Endothelial cell of umbilical vein (primary cell): ENCODE results near the gene POLR1H. TPM values are rescaled to one million over a fixed set of nuclear protein-coding genes. Genes with fewer than 3 reads are reported as not detected.

Experiments used
- BruUV-seq: library from RNA; stranded (reverse); fragments of 400-500 nt; replicated peaks from 2 replicates; lab custom pipeline; 2021; lab: Mats Ljungman, UMichigan
- CTCF ChIA-PET: fragments of 300-600, 350-600 bp; sonication (Branson Sonifier 250); formaldehyde crosslinking; loops from one replicate; lab custom pipeline; 2021; ENCODE audit warnings: antibody characterized with exemption, inconsistent platforms; lab: Charles Lee
- POLR2A ChIA-PET: fragments of 300-600, 350-600 bp; sonication (Branson Sonifier 250); formaldehyde crosslinking; loops from one replicate; lab custom pipeline; 2021; ENCODE audit warnings: antibody characterized with exemption, inconsistent platforms; lab: Charles Lee
- DNase-seq: peaks from one replicate; pipeline ENCODE4 v3.0.0-alpha.2; 2011; ENCODE audit warnings: low read depth, low spot score
- FAIRE-seq: peaks from 2 replicates; lab custom pipeline; 2011; peaks lifted over from hg19 to GRCh38; lab: Jason Lieb, UNC
- H2AFZ ChIP-seq: 2 replicates; pipeline ENCODE4 v1.6.0; 2012; ENCODE audit warnings: low read depth, low read length, control low read depth, inconsistent platforms
- H3K27ac ChIP-seq: 2 replicates; pipeline ENCODE4 v1.5.1; 2011; ENCODE audit warnings: low read depth, mild to moderate bottlenecking, control low read depth, low read length, moderate library complexity; ENCODE audit not compliant: insufficient read depth
- H3K27me3 ChIP-seq, 2 experiments: 2 replicates each; pipeline versions ENCODE4 v1.6.0 to v1.6.1; 2011; ENCODE audit warnings: low read length in 2 of 2, mixed read lengths in 1 of 2; ENCODE audit not compliant: control insufficient read depth in 2 of 2, insufficient read depth in 2 of 2
- H3K36me3 ChIP-seq, 2 experiments: 2 replicates in 1 of 2; 3 replicates in 1 of 2; pipeline ENCODE4 v1.5.1; 2011; ENCODE audit warnings: low read length in 2 of 2, mild to moderate bottlenecking in 1 of 2, moderate library complexity in 1 of 2; ENCODE audit not compliant: control insufficient read depth in 2 of 2, insufficient read depth in 2 of 2; ENCODE audit errors: extremely low read depth in 1 of 2
- H3K4me1 ChIP-seq: 3 replicates; pipeline ENCODE4 v1.5.1; 2011; ENCODE audit warnings: mild to moderate bottlenecking, low read length; ENCODE audit not compliant: control insufficient read depth, insufficient read depth; ENCODE audit errors: extremely low read depth
- H3K4me2 ChIP-seq: 2 replicates; pipeline ENCODE4 v1.6.1; 2011; ENCODE audit warnings: low read length, control low read depth, mixed read lengths; ENCODE audit not compliant: insufficient read depth
- H3K4me3 ChIP-seq, 3 experiments: fragments of 200-600 bp in 1 of 3; sonication (generic), shearing (Covaris generic) in 1 of 3; replicated peaks in 1 of 3; 2 replicates each; pipeline ENCODE4 v1.5.1; 2011 to 2016; ENCODE audit warnings: control low read depth in 3 of 3, low read length in 3 of 3, mild to moderate bottlenecking in 2 of 3, inconsistent platforms in 1 of 3, low read depth in 1 of 3, moderate library complexity in 1 of 3; ENCODE audit not compliant: insufficient read depth in 1 of 3
- H3K79me2 ChIP-seq: 2 replicates; pipeline ENCODE4 v1.6.0; 2012; ENCODE audit warnings: low read length, inconsistent platforms; ENCODE audit not compliant: control insufficient read depth, insufficient read depth
- H3K9ac ChIP-seq: replicated peaks from 2 replicates; pipeline ENCODE3; 2011; ENCODE audit warnings: low read length, control low read depth; ENCODE audit not compliant: insufficient read depth; ENCODE audit errors: extremely low read depth
- H3K9me1 ChIP-seq: replicated peaks from 3 replicates; pipeline ENCODE4 v1.6.0; 2011; ENCODE audit warnings: mild to moderate bottlenecking, low read length; ENCODE audit not compliant: control insufficient read depth, insufficient read depth; ENCODE audit errors: extremely low read depth
- H3K9me3 ChIP-seq: replicated peaks from 2 replicates; pipeline ENCODE4 v1.5.1; 2012; ENCODE audit warnings: low read length, inconsistent platforms; ENCODE audit not compliant: control insufficient read depth, insufficient read depth
- H4K20me1 ChIP-seq: replicated peaks from 2 replicates; pipeline ENCODE3; 2011; ENCODE audit warnings: mild to moderate bottlenecking, low read length; ENCODE audit not compliant: control insufficient read depth, insufficient read depth; ENCODE audit errors: extremely low read depth
- EZH2 ChIP-seq: IDR thresholded peaks from 2 replicates; pipeline ENCODE4 v1.6.1; 2012; ENCODE audit warnings: borderline replicate concordance, low read depth, mild to moderate bottlenecking, moderate library complexity, low read length, inconsistent platforms; ENCODE audit not compliant: severe bottlenecking
- GATA2 ChIP-seq: IDR thresholded peaks from 2 replicates; pipeline ENCODE4 v1.7.0; 2011; ENCODE audit warnings: low read depth, mild to moderate bottlenecking, moderate library complexity, mixed read lengths, low read length; ENCODE audit not compliant: insufficient read length, insufficient read depth
- JUN ChIP-seq: IDR thresholded peaks from 2 replicates; pipeline ENCODE4 v1.6.1; 2011; ENCODE audit warnings: borderline replicate concordance, low read depth; ENCODE audit not compliant: insufficient read length, insufficient read depth
- MYC ChIP-seq: IDR thresholded peaks from one replicate; pipeline ENCODE4 v1.6.1; 2011; ENCODE audit warnings: mild to moderate bottlenecking, low read depth, low read length
- POLR2A ChIP-seq: IDR thresholded peaks from 2 replicates; pipeline ENCODE4 v1.6.1; 2012; ENCODE audit warnings: low read depth, mild to moderate bottlenecking, control low read depth, low read length
- dilution Hi-C: fragments of 300-500 bp; cut with MboI; formaldehyde crosslinking; loops from one replicate; pipeline ENCODE4 v1.15.0; 2019; ENCODE audit warnings: low sequenced_read_pairs; ENCODE audit not compliant: extremely low pct_ligation_motif_present
- intact Hi-C: fragments of 100-400 bp; cut with micrococcal nuclease; formaldehyde crosslinking; loops from one replicate; pipeline ENCODE4 v1.10.0; 2022
- polyA plus RNA-seq, 4 experiments: library from polyadenylated mRNA; depleted of rRNA in 3 of 4; stranded (reverse) in 3 of 4; unstranded in 1 of 4; fragments of >200 nt; gene quantifications; 2 replicates each; pipeline versions ENCODE4 v1.2.1 to v1.2.3, GENCODE V29; 2011 to 2012; ENCODE audit warnings: missing spikeins in 1 of 4
- total RNA-seq: library from RNA; stranded (reverse); gene quantifications from 2 replicates; pipeline ENCODE4 v1.2.3, GENCODE V29; 2021
- TF ChIP-seq, protein P1 (sequence below): IDR thresholded peaks from 2 replicates; pipeline ENCODE4 v1.6.1; 2011; ENCODE audit not compliant: insufficient read depth, insufficient read length
- TF ChIP-seq, protein P2 (sequence below), 2 donors: IDR thresholded peaks; 1 replicate in 1 of 2; 2 replicates in 1 of 2; pipeline ENCODE4 v1.5.1; 2011; ENCODE audit warnings: low read length in 2 of 2, mild to moderate bottlenecking in 2 of 2, moderate library complexity in 2 of 2, control low read depth in 1 of 2, inconsistent platforms in 1 of 2, low read depth in 1 of 2; ENCODE audit not compliant: insufficient read depth in 1 of 2; ENCODE audit errors: extremely low read depth in 1 of 2

The POLR1H gene
- total and polyA plus RNA-seq, 2 donors (not counting 3 experiments of a cell fraction or from before 2014, with no cell fraction given), result 32.5 to 65.3 TPM

DNA sequence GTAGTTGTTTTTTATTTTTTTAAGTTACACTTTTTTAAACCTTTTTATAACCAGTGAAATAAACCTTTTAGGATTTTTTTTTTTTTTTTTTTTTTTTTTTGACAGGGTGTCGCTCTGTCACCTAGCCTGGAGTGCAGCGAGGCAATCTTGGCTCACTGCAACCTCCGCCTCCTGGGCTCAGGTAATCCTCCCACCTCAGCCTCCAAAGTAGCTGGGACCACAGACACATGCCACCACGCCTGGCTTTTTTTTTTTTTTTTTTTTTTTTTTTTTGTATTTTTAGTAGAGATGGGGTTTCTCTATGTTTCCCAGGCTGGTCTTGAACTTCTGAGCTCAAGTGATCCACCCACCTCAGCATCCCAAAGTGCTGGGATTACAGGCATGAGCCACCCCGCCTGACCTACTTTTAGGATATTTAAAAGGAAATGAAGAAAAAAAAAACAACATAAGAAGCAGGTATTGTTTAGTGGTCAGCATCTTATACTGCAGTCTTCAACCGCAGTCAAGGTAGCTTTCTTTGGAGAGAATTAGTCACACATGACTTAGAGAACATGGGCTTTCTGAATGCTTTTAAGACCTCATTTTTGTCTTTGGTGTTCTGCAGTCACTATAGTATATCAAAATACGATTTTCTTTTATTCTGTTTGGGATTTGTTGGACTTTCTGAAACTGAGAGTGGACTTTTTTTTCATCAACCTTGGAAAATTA lies 1.6 kb downstream of the POLR1H start:
- no peaks in the 10 kb centered on the region for H3K9me3 ChIP-seq
- no peaks in the 10 kb centered on the region for H3K36me3 ChIP-seq
- no TSS peak for BruUV-seq
- H3K9ac ChIP-seq, result no peak overlapping the region
- intact Hi-C loops (no loop called here), dilution Hi-C loops (no loop called here)
- H3K4me2 ChIP-seq, result peak overlapping the region; percentile 82
- ChIA-PET CTCF (no interaction called here), POLR2A (no interaction called here)
- no peaks in the 10 kb centered on the region for H3K9me1 ChIP-seq
- peaks cover 19% of the 10 kb centered on the region for H3K79me2 ChIP-seq
- H3K27me3 ChIP-seq, result no peaks in the 10 kb centered on the region
- peaks cover 26% of the 10 kb centered on the region for H3K4me1 ChIP-seq
- no peak overlapping the region for H2AFZ ChIP-seq
- DNase-seq (no peak), FAIRE-seq (no peak)
- no peak overlapping the region for H3K4me3 ChIP-seq
- TF ChIP-seq EZH2 (no peak), GATA2 (no peak), MYC (no peak), JUN (no peak), POLR2A (no peak)
- TF ChIP-seq, protein P1, sequence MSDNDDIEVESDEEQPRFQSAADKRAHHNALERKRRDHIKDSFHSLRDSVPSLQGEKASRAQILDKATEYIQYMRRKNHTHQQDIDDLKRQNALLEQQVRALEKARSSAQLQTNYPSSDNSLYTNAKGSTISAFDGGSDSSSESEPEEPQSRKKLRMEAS, result no peak
- TF ChIP-seq, protein P2, sequence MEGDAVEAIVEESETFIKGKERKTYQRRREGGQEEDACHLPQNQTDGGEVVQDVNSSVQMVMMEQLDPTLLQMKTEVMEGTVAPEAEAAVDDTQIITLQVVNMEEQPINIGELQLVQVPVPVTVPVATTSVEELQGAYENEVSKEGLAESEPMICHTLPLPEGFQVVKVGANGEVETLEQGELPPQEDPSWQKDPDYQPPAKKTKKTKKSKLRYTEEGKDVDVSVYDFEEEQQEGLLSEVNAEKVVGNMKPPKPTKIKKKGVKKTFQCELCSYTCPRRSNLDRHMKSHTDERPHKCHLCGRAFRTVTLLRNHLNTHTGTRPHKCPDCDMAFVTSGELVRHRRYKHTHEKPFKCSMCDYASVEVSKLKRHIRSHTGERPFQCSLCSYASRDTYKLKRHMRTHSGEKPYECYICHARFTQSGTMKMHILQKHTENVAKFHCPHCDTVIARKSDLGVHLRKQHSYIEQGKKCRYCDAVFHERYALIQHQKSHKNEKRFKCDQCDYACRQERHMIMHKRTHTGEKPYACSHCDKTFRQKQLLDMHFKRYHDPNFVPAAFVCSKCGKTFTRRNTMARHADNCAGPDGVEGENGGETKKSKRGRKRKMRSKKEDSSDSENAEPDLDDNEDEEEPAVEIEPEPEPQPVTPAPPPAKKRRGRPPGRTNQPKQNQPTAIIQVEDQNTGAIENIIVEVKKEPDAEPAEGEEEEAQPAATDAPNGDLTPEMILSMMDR (IDR thresholded peaks at IDR 0.05; ENCODE audit: extremely low read depth in 1 of 2, insufficient read depth in 1 of 2, low read depth in 1 of 2, low read length in 2 of 2), result no peak
- no peaks in the 10 kb centered on the region for H4K20me1 ChIP-seq
- H3K27ac ChIP-seq, result no peak overlapping the region
